HG03575 (cell line): ENCODE measurements around the gene SDS.

ENCODE experiments used
- ATAC-seq: cut with Tn5 transposase; IDR thresholded peaks from one replicate; pipeline ENCODE4 v1.9.1; 2021; ENCODE audit not compliant: unreplicated experiment, insufficient number of reproducible peaks, low FRiP score; ENCODE audit errors: extremely low read depth

The SDS gene

DNA sequence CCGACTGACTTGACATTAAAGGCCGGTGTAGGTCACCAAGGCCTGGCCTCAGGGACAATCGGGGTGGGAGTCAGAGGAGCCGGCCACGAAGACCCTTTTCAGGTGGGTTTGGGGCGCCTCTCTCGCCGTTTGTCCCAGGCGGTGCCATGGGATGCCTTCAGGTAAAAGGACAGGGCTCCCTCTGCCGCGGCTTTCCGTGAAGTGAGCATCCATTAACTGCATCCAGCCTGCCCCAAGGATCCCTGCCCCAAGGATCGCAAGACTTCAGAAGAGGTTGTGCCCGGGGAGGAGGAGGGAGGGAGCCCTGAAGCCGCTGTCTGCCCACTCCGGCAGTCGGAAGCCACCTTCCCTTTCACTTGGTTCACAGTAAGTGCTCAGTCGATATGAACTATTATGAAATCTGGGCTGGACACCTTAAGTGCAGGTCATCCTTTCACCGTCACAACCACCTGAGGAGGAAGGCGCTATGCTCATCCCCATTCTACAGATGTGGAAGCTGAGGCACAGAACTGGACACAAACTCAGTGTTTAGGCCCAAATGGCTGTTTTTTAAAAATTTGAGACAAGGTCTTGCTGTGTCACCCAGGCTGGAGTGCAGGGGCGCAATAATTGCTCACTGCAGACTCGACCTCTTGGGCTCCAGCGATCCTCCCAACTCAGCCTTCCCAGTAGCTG, 964 bp downstream of the SDS start:
- no peak for ATAC-seq

DNA sequence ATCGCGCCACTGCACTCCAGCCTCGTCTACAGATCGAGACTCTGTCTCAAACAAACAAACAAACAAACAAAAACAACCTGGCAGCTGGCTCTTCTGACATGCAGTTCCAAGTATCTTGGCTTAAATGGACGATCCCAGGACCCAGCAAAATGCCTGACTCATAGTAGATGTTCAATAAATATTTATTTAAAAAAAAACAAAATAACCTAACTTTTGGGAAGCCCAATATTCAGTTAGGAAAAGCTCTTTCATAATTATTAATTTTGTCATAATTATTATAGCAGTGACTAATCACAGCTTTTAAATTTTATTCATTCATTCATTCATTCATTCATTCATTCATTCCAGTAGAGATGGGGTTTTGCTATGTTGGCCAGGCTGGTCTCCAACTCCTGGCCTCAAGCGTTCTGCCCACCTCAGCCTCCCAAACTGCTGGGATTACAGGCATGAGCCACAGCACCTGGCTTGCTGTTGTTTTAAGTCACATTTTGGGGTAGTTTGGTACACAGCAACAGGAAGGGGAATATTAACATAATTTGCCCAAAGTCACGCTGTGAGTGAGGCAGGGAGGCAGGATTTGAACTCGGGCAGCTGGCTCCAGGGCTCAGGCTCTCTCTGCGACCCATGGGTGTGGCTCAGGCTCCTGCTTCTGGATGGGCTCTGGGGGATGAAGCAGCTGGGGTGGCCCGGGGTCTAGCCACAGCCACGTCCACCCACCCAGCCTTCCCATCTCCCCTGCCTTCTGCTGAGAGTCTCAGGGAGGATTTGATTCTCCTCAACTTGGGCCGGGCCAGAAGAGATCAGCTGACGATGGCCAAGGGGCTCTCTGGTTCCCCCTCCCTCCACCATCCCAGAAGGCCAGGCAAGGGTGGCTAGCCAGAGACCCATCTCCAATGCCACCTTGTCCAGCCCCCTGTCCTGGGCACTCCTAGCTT, 2.4 kb downstream of the SDS start:
- no peak for ATAC-seq

DNA sequence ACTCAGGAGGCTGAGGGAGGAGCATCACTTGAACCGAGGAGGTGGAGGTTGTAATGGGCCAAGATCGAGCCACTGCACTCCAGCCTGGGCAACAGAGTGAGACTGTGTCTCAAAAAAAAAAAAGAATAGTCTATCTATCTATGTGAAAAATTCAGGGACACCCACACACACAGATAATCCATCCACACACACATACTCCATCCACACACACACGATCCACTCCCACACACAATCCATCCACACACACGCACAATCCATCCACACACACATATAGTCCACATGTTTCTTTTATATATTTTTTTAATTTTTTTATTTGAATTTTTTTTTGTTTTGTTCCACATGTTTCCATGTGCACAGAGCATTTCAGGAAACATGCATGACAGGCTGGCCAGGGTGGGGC, 3.3 kb downstream of the SDS start:
- ATAC-seq, result no peak

- no peak for ATAC-seq
Observed at GRCh38 chr12:113399490-113399889, 4.2 kb downstream of the SDS start.

- ATAC-seq, result no peak
Observed at GRCh38 chr12:113398346-113399290, 5.1 kb downstream of the SDS start.

DNA sequence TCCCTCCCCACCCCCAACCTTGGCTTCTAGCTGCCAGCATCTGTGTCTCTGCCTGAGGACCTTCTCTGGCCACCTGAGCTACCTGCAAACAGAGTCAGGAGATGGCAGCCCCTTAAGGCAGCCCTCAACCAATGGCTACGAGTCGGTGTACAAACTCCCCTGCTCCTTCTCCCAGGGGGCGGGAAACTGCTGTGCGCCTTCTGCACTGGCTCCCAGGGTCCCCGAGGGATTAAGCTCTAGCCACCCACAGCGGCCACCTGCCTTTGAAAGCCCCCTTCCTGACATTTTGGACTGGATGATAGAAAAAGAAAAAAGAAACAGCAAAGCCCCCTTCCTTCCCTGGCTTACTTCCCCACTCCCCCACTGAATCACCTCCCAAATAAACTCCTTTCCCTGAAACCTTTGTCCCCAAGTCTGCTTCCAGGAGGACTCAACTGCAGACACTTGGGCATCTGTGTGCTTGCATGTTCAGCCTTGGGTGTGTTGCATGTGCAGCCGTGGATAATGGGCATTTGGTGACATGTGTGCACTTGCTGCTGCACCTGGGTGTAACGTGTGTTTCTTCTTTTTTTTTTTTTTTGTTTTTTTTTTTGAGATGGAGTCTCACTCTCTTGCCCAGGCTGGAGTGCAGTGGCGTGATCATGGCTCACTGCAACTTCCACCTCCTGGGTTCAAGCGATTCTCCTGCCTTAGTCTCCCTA, 6.0 kb downstream of the SDS start:
- ATAC-seq, result no peak

GRCh38 chr12:113396828-113397496, 6.7 kb downstream of the SDS start:
- no peak for ATAC-seq

GRCh38 chr12:113396200-113396599, 7.5 kb downstream of the SDS start:
- no peak for ATAC-seq

GRCh38 chr12:113395119-113395518, 8.6 kb downstream of the SDS start:
- ATAC-seq, result no peak

GRCh38 chr12:113393749-113394148, 9.9 kb downstream of the SDS start:
- ATAC-seq, result no peak

- ATAC-seq, result no peak
Observed at GRCh38 chr12:113392988-113393579, 10.6 kb downstream of the SDS start.

- no peak for ATAC-seq
Observed at GRCh38 chr12:113392520-113392919, 11.2 kb downstream of the SDS start.

- no peak for ATAC-seq
Observed at GRCh38 chr12:113391650-113392337, 11.9 kb downstream of the SDS start.

GRCh38 chr12:113391145-113391544, 12.5 kb downstream of the SDS start:
- ATAC-seq, result no peak

- ATAC-seq, result no peak
Observed at GRCh38 chr12:113390064-113391043, 13.3 kb downstream of the SDS start.

GRCh38 chr12:113388351-113388750, 15.3 kb downstream of the SDS start:
- ATAC-seq, result no peak
